Cardiac fibroblast (primary cell): Measurements from ENCODE around the gene TECR.
A peak's percentile ranks its signal among the peaks of the same experiment; 100 is the strongest.

Experiments
- DNase-seq, 2 donors: peaks; one replicate each; pipeline versions ENCODE4 v3.0.0 to v3.0.0-alpha.2; 2010; ENCODE audit warnings: low read depth in 2 of 2
- H3K4me3 ChIP-seq, 2 donors: replicated peaks in 1 of 2; 1 replicate in 1 of 2; 2 replicates in 1 of 2; pipeline ENCODE4 v1.5.1; 2011; ENCODE audit warnings: low read depth in 2 of 2, low read length in 2 of 2, mild to moderate bottlenecking in 2 of 2, moderate library complexity in 1 of 2
- TF ChIP-seq, protein P1 (sequence below): IDR thresholded peaks from one replicate; pipeline ENCODE4 v1.5.1; 2011; ENCODE audit warnings: low read depth, mild to moderate bottlenecking, low read length, inconsistent platforms

TECR gene

DNA sequence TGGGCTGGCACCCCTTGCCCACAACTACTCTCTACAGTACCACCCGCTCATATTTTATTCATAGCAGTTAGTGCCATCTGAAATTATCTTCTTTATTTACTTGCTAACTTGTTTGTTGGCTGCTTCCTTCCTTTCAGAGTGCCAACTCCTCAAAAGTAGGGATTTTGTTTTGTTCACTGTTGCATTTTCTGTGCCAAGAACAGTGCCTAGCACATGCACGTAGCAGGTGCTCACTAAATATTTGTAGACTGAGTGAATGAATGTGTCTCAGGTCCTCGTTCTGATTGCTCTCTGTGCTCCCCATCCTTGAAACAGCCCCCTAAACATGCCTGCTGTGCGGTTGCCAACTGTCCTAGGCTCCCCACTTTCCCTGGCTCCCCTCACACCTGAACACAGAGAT lies 35.0 kb upstream of the TECR start:
- TF ChIP-seq, protein P1, sequence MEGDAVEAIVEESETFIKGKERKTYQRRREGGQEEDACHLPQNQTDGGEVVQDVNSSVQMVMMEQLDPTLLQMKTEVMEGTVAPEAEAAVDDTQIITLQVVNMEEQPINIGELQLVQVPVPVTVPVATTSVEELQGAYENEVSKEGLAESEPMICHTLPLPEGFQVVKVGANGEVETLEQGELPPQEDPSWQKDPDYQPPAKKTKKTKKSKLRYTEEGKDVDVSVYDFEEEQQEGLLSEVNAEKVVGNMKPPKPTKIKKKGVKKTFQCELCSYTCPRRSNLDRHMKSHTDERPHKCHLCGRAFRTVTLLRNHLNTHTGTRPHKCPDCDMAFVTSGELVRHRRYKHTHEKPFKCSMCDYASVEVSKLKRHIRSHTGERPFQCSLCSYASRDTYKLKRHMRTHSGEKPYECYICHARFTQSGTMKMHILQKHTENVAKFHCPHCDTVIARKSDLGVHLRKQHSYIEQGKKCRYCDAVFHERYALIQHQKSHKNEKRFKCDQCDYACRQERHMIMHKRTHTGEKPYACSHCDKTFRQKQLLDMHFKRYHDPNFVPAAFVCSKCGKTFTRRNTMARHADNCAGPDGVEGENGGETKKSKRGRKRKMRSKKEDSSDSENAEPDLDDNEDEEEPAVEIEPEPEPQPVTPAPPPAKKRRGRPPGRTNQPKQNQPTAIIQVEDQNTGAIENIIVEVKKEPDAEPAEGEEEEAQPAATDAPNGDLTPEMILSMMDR: no peak
- no peak for DNase-seq
- peak overlapping the region; percentile 79 to 81 for H3K4me3 ChIP-seq

DNA sequence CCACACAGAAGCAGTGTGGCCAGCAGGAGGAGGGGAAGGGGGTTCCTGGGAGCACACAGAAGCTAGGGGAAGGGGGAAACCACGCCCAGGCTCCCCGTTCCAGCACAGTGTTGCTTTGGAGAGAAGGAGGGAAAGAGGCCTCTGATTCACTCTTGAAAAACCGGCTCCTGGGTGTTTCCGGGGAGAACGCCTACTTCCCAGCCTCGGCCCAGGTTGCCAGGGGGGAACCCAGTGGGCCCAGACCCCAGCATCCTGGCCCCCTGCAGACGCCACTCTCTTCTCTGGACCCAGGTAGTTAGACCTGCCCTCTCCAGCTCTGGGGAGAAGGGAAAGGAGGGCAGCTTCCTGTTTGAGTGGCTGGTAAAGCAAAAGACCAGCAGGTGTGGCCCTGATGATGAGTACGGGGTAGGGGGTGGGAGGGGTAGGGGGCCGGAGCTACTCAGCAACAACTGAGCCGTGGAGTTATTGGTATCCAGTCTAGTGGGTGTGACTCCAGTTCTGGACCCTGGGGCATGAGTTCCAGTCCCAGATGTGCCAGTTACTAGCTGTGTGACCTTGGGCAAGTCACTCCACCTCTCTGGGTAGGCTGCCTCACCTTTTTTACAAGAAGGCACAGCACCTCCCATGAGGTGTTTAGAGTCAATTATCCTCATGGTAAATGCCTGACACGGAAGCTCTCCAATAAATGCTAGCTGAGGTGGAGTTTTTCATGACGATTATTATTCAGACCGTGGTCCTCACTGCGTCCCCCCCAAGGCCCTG lies 34.3 kb upstream of the TECR start:
- H3K4me3 ChIP-seq: peak overlapping the region; percentile 79 to 81
- DNase-seq: no peak
- TF ChIP-seq, protein P1: no peak

DNA sequence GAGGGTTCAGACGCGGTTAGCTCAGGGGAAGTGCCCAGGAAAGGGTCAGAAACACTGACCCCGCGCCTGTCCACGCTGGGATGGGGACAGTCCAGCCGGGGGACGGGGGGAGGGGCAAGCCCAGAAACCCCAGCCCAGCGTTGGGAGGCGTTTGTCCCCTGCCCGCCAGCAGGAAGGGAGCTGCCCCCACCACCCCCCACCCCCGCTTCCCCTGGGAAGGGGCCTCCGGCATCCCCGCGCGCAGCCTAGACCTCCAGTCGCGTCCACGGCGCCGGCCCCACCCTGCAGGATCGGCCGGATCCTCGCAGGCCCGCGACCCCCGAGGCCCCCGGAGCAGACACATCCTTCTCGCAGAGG lies 33.7 kb upstream of the TECR start:
- TF ChIP-seq, protein P1: no peak
- no peak for DNase-seq
- peak overlapping the region; percentile 79 to 81 for H3K4me3 ChIP-seq

DNA sequence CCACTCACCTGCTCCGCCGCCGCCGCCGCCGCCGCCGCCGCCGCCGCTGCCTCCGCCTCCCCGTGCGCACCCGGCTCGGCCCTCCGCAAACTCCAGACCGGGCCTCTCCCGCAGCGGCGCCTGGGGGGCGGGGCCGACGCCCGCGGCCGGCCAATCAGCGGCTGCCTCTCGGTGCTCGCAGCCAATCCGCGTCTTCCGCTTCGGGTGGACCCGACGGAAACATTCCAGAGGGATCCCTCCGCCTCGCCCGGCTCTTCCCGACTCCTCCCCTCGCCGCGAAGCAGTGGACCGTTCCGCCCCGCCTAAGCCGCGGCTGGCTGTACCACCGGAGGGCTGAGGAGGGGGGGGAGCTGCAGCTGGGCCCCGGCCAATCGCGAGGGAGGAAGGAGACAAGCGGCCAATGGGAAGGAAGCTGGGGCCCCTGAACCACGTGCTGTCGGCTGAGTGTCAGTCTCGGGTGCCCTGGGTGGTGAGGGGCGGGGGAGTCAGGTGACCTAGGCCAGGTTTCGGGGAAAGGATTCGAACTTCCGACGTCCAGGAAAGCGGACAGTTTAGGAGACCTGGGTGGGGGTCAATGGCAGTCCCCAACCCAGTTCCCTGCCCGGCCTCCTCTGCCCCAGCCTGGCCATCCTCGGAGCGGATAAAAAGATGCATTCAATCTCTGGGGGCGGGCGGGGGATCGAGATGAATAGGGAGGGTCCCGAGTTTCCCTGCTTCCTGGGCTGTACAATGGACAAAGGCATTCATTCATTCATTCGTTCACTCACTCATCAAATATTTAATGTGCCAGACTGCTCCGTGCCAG lies 33.2 kb upstream of the TECR start, which contains the start of gene GIPC1:
Gene GIPC1 (minus strand): TSS at position 99 of the 805 bp plus-strand sequence. CDS start 13,151 bp downstream, outside the sequence.
- peak within 1 kb of the TSS; percentile 79 to 81 for H3K4me3 ChIP-seq
- TF ChIP-seq, protein P1: no peak
- DNase-seq: peak; percentile 99 to 100

DNA sequence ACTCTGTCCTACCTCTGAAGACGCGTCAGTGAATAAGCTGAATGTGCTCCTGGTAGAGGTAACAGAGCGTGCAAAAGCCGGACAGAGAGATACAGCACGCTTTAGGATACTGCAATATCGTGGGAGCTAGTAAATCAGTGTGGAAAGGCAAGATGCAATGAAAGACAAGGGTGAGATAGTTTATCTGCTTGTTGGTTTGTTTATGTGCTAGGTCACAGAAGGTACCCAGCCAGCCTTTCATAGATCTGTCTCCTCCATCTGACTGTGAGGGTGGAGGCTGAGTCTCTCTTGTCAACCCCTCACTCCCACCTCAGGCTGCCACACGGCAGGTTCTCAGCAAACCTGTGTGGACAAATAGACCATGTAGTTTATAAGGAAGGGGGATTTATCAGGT lies 32.6 kb upstream of the TECR start:
- TF ChIP-seq, protein P1: no peak
- DNase-seq: no peak
- H3K4me3 ChIP-seq: peak overlapping the region in 1 of 2 donors; percentile 23

DNA sequence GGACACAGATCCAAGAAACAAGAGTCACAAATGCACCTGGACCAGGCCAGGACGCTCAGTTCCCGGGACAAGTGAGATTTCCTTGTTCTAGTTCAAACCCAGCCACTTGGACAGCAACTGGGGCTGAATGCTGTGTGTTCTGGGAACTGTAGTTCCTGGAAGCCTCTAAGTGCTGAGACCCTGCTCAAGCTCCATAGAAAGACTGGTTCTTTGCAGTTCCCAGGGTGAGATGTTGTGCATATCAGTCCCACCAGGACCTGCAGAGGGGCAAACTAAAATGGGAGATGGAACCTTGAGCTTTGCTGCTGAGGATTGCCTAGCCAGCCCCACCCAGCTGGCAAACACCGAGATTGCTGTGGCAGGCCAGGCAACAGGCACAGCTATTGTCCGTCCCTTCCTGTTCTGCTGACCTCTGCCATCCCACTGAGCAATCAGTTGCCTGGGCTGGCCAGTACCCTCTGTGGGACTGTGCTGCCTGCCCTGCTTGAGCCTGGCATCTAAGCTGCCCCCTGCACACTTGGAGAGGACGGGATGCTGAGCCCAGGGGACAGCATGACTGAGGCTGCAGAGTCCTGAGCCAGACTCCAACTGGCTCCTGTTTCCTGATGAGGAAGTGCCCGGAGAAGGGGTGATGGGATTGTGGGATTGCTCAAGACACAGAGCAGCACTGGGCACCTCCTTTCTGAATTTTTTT lies 32.0 kb upstream of the TECR start:
- TF ChIP-seq, protein P1: no peak
- peak in 1 of 2 donors; percentile 61 for DNase-seq

More for the DNA sequence above, 32.0 kb upstream of the TECR start:
- no peak overlapping the region for H3K4me3 ChIP-seq
